Measurements from ENCODE around the gene MPHOSPH10. TPM values are rescaled to one million over a fixed set of nuclear protein-coding genes. Genes with fewer than 3 reads are reported as not detected.

The MPHOSPH10 gene
- total RNA-seq, 2 donors from 2014 or later: 17.2 to 37.0 TPM

GRCh38 chr2:71148506-71149063, 18.2 kb downstream of the MPHOSPH10 start:
- DNase-seq (ENCODE audit: low spot score) (no peak), ATAC-seq (ENCODE audit: insufficient number of reproducible peaks, low FRiP score, low read depth) (no peak)
- H3K4me1 ChIP-seq (ENCODE audit: control insufficient read depth in 1 of 2, low read depth in 2 of 2): no peaks in the 10 kb centered on the region
- H3K36me3 ChIP-seq: peaks cover 49% of the 10 kb centered on the region
- H3K27ac ChIP-seq: no peak overlapping the region
- no peak overlapping the region for H3K4me3 ChIP-seq
- no peaks in the 10 kb centered on the region for H3K9me3 ChIP-seq
- H3K27me3 ChIP-seq (replicated peaks; ENCODE audit: insufficient read depth): no peaks in the 10 kb centered on the region
- no peak for TF ChIP-seq CTCF (IDR thresholded peaks at IDR 0.05)

GRCh38 chr2:71150082-71150816, 19.8 kb downstream of the MPHOSPH10 start:
- Histone ChIP-seq H3K4me1 (ENCODE audit: control insufficient read depth in 1 of 2, low read depth in 2 of 2) (no peaks in the 10 kb centered on the region), H3K4me3 (no peak overlapping the region), H3K27me3 (replicated peaks; ENCODE audit: insufficient read depth) (no peaks in the 10 kb centered on the region), H3K36me3 (peaks cover 34% of the 10 kb centered on the region), H3K9me3 (no peaks in the 10 kb centered on the region), H3K27ac (no peak overlapping the region)
- no peak for TF ChIP-seq CTCF (IDR thresholded peaks at IDR 0.05)
- ATAC-seq (ENCODE audit: insufficient number of reproducible peaks, low FRiP score, low read depth): no peak
- no peak for DNase-seq (ENCODE audit: low spot score)

- no peak for ATAC-seq (ENCODE audit: insufficient number of reproducible peaks, low FRiP score, low read depth)
- H3K4me1 ChIP-seq (ENCODE audit: control insufficient read depth in 1 of 2, low read depth in 2 of 2): no peaks in the 10 kb centered on the region
- peaks cover 20% of the 10 kb centered on the region for H3K36me3 ChIP-seq
- no peaks in the 10 kb centered on the region for H3K27me3 ChIP-seq (replicated peaks; ENCODE audit: insufficient read depth)
- no peak for TF ChIP-seq CTCF (IDR thresholded peaks at IDR 0.05)
- no peak for DNase-seq (ENCODE audit: low spot score)
- no peaks in the 10 kb centered on the region for H3K9me3 ChIP-seq
- H3K4me3 ChIP-seq: no peak overlapping the region
- H3K27ac ChIP-seq: no peak overlapping the region
Measured at GRCh38 chr2:71151620-71152019, 21.2 kb downstream of the MPHOSPH10 start.

- H3K4me3 ChIP-seq: no peak overlapping the region
- no peaks in the 10 kb centered on the region for H3K9me3 ChIP-seq
- no peak overlapping the region for H3K27ac ChIP-seq
- peaks cover 4 to 9% of the 10 kb centered on the region in 2 donors for H3K4me1 ChIP-seq (ENCODE audit: control insufficient read depth in 1 of 2, low read depth in 2 of 2)
- H3K36me3 ChIP-seq: peaks cover 10% of the 10 kb centered on the region
- DNase-seq (ENCODE audit: low spot score): no peak
- no peaks in the 10 kb centered on the region for H3K27me3 ChIP-seq (replicated peaks; ENCODE audit: insufficient read depth)
- TF ChIP-seq CTCF (IDR thresholded peaks at IDR 0.05): no peak
- no peak for ATAC-seq (ENCODE audit: insufficient number of reproducible peaks, low FRiP score, low read depth)
Measured at GRCh38 chr2:71153585-71154224, 23.3 kb downstream of the MPHOSPH10 start.

- TF ChIP-seq CTCF (IDR thresholded peaks at IDR 0.05): no peak
- Histone ChIP-seq H3K36me3 (peaks cover 4% of the 10 kb centered on the region), H3K27me3 (replicated peaks; ENCODE audit: insufficient read depth) (no peaks in the 10 kb centered on the region), H3K27ac (no peak overlapping the region), H3K4me3 (no peak overlapping the region), H3K9me3 (no peaks in the 10 kb centered on the region), H3K4me1 (ENCODE audit: control insufficient read depth in 1 of 2, low read depth in 2 of 2) (peaks cover 4 to 9% of the 10 kb centered on the region in 2 donors)
- ATAC-seq (ENCODE audit: insufficient number of reproducible peaks, low FRiP score, low read depth) (no peak), DNase-seq (ENCODE audit: low spot score) (no peak)
Measured at GRCh38 chr2:71154279-71154678, 23.8 kb downstream of the MPHOSPH10 start.

Data from thoracic aorta (tissue), 2 donors.